Ovary (tissue), 9 donors: ENCODE measurements around the gene ARHGEF40. TPM values are rescaled to one million over a fixed set of nuclear protein-coding genes. Genes with fewer than 3 reads are reported as not detected.
A peak's percentile ranks its signal among the peaks of the same experiment; 100 is the strongest.

Source experiments
- DNase-seq, 5 donors: peaks; one replicate each; pipeline ENCODE4 v3.0.0-alpha.2; 2019 to 2020
- H3K27ac ChIP-seq, 2 donors: fragments of 200-600 bp; one replicate each; pipeline versions ENCODE4 v1.5.1 to v1.8.0; 2019 to 2022
- H3K27me3 ChIP-seq: fragments of 200-600 bp; one replicate; pipeline ENCODE4 v1.8.0; 2022
- H3K36me3 ChIP-seq: fragments of 200-600 bp; sonication (generic); one replicate; pipeline ENCODE4 v1.5.1; 2019
- H3K4me1 ChIP-seq: one replicate; pipeline ENCODE4 v1.8.1; 2013; ENCODE audit warnings: mild to moderate bottlenecking, moderate library complexity; ENCODE audit not compliant: insufficient read depth
- H3K4me3 ChIP-seq: fragments of 200-600 bp; sonication (generic); one replicate; pipeline ENCODE4 v1.5.1; 2017
- H3K9me3 ChIP-seq, 2 donors: fragments of 200-600 bp in 1 of 2; sonication (generic) in 1 of 2; one replicate each; pipeline versions ENCODE4 v1.5.1 to v1.8.1; 2013 to 2019; ENCODE audit warnings: mild to moderate bottlenecking in 1 of 2, moderate library complexity in 1 of 2
- EP300 ChIP-seq: sonication (generic); formaldehyde crosslinking; IDR thresholded peaks from one replicate; pipeline ENCODE4 v1.6.1; 2017; ENCODE audit warnings: antibody characterized with exemption
- POLR2A ChIP-seq: fragments of 450-650 bp; IDR thresholded peaks from one replicate; pipeline ENCODE4 v1.6.1; 2017; ENCODE audit warnings: antibody characterized with exemption, mild to moderate bottlenecking, moderate library complexity
- whole genome bisulfite sequencing, 3 donors: extraction: QIAGEN DNeasy Blood & Tissue Kit in 1 of 3; methylation state at CpG; one replicate each; pipeline versions ENCODE4 v1.1.5 to v1.1.7; 2013 to 2017; 5-methylcytosine and 5-hydroxymethylcytosine counted together
- intact Hi-C, 4 donors: fragments of 100-400 bp; cut with DNase I; formaldehyde crosslinking; loops; one replicate each; pipeline versions ENCODE4 v1.11.0 to v1.15.1; 2022 to 2023
- polyA plus RNA-seq, 2 donors: library from polyadenylated mRNA; stranded (reverse); fragments of 200-250 nt in 1 of 2; fragments of 350-450 nt in 1 of 2; fragmentation: Illumina TruSeq in 1 of 2; extraction: RNeasy Lipid Tissue Mini Kit (QIAGEN cat#74804) in 1 of 2; gene quantifications; one replicate each; pipeline ENCODE4 v1.2.3, GENCODE V29; 2013 to 2014
- total RNA-seq, 7 donors: library from RNA; depleted of rRNA in 2 of 7; stranded (reverse); fragments of >200 nt in 2 of 7; fragmentation: NEBNext Ultra II Directional in 3 of 7; extraction: Animal tissue kit (Norgen Biotek cat#: 25700) in 3 of 7; gene quantifications; one replicate each; pipeline versions ENCODE4 v1.1.0 to v1.2.4, GENCODE V29; 2016 to 2023
- TF ChIP-seq, protein P1 (sequence below), 3 donors: fragments of 450-650 bp in 2 of 3; fragments of 200-600 bp in 1 of 3; IDR thresholded peaks; one replicate each; pipeline versions ENCODE4 v1.5.1 to v1.8.0; 2016 to 2022; ENCODE audit warnings: antibody characterized with exemption in 3 of 3, mild to moderate bottlenecking in 1 of 3
- donor health status: DM: no; HTN: no; CAD: no; lungs with moderate emphysema.
- donor health status: DM: no; HTN: no; CAD: no.
- donor health status: Bipolar disorder and iron deficiency.
- donor health status: DM: yes; HTN: yes; CAD: no.
- donor health status: DM: no; HTN: no; CAD: no.
- donor health status: DM: yes; HTN: yes; CAD: no.

ARHGEF40 gene
- total and polyA plus RNA-seq, 9 donors, result 29.8 to 98.3 (median 52.4) TPM

DNA sequence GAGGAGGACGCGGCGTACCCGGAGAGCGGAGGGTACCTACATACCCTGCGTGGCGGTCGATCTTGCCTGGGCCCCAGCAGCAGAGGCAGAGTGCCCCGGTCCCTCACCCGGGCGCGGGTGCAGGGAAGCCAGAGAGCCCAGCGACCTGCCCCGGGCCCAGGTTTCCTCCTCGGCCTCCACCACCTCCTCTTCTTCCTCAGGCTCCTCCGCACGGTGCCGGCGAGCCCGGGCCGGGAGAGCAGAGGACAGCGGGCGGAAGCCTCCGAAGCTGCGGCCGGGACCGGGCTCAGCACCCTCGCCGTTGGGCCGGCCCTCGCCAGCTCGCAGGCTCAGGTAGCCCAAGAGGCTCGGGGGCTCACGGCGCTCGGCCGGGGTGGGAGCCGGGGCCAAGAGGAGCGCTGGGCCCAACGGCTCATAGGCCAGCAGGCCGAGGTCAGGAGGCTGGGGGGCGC is 21.7 kb downstream of the ARHGEF40 start:
- TF ChIP-seq EP300, result no peak
- TF ChIP-seq, protein P1, sequence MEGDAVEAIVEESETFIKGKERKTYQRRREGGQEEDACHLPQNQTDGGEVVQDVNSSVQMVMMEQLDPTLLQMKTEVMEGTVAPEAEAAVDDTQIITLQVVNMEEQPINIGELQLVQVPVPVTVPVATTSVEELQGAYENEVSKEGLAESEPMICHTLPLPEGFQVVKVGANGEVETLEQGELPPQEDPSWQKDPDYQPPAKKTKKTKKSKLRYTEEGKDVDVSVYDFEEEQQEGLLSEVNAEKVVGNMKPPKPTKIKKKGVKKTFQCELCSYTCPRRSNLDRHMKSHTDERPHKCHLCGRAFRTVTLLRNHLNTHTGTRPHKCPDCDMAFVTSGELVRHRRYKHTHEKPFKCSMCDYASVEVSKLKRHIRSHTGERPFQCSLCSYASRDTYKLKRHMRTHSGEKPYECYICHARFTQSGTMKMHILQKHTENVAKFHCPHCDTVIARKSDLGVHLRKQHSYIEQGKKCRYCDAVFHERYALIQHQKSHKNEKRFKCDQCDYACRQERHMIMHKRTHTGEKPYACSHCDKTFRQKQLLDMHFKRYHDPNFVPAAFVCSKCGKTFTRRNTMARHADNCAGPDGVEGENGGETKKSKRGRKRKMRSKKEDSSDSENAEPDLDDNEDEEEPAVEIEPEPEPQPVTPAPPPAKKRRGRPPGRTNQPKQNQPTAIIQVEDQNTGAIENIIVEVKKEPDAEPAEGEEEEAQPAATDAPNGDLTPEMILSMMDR (IDR thresholded peaks at IDR 0.05), result no peak
- no peak for TF ChIP-seq POLR2A
- Histone ChIP-seq H3K27ac (no peak overlapping the region), H3K9me3 (no peaks in the 10 kb centered on the region), H3K4me1 (no peaks in the 10 kb centered on the region), H3K27me3 (no peaks in the 10 kb centered on the region), H3K4me3 (no peak overlapping the region), H3K36me3 (no peaks in the 10 kb centered on the region)
- no peak for DNase-seq
- WGBS, 3 donors, result 84 to 88% (median 87%) methylated on average over 21 to 42 of the region's 42 CpGs
- intact Hi-C loops, result loop anchor here in 3 of 4 donors (2.0 to 10.0 kb wide), 5 partner anchors 21 to 407 kb away; partner anchors contain the start of genes ANG (in 1 of the 3), ARHGEF40 (in 1 of the 3) and RNASE4 (in 1 of the 3)

DNA sequence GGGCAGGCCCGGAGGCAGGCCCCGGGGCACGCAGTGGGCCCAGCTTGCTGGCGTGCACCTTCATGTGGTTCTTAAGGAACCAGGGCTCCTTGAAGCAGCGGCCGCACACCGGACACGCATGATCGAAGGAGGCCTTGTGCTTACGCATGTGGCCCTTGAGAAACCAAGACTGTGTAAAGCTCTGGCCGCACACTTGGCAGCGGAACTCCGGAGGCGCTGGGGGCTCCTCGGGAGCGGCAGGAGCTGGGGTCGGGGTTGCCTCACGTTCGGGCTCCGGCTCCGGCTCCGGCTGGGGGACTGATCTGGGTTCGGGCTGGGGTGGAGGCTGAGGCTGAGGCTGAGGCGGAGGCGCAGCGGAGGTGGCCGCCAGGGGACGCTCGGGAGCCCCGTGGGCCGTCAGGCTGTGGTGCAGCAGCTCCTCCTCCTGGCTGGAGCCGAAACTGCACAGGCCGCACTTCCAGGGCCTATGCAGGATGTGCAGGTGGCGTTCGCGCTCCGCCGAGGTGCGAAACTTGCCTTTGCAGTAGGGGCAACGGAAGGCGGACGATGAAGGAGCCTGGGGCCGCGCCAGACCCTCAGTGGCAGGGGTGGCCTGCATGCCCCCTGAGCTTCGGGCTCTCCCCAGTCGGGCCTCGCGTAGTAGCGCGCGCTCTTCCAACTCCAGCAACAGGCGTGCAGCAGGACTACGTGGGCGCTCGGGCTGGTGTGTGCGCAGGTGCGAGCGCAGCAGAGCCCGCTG is 22.3 kb downstream of the ARHGEF40 start:
- DNase-seq, result peak; percentile 73 to 92 (median 89)
- TF ChIP-seq, protein P1 (IDR thresholded peaks at IDR 0.05), result peak; percentile 99 to 100 (median 100)
- peak; percentile 53 for TF ChIP-seq POLR2A
- no peak for TF ChIP-seq EP300
- Histone ChIP-seq H3K9me3 (no peaks in the 10 kb centered on the region), H3K4me1 (no peaks in the 10 kb centered on the region), H3K36me3 (no peaks in the 10 kb centered on the region), H3K27me3 (no peaks in the 10 kb centered on the region), H3K27ac (no peak overlapping the region), H3K4me3 (no peak overlapping the region)
- intact Hi-C loops, result loop anchor here in 3 of 4 donors (2.0 to 10.0 kb wide), 4 partner anchors 22 to 408 kb away; partner anchors contain the start of genes ANG (in 1 of the 3), ARHGEF40 (in 1 of the 3) and RNASE4 (in 1 of the 3)
- 39 to 50% (median 40%) methylated on average over 39 to 59 of the region's 59 CpGs for WGBS, 3 donors

DNA sequence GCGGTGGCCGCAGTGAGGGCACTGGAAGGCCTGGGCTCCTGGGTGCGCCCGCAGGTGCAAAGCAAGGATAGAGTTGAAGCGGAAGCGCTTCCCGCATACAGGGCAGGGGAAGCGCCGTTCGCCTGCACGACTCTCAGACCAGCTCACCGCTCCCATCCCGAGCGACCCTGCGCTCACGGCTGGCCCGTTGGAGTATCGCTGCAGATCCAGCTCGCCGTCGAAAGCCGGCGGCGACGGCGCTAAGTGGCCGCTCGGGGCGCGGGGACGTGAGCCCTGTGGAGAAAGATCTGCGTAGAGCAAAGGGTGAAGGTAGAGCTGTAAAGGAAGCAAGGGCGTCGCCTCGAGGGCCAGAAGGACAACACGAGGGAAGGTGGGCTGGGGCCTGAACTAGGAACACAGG is 22.9 kb downstream of the ARHGEF40 start:
- intact Hi-C loops, result loop anchor here in 3 of 4 donors (2.0 to 10.0 kb wide), 4 partner anchors 22 to 408 kb away; partner anchors contain the start of genes ANG (in 1 of the 3), ARHGEF40 (in 1 of the 3) and RNASE4 (in 1 of the 3)
- H3K9me3 ChIP-seq, result no peaks in the 10 kb centered on the region
- no peaks in the 10 kb centered on the region for H3K4me1 ChIP-seq
- WGBS, 3 donors, result 72 to 78% (median 78%) methylated on average over 36 of the region's 36 CpGs
- H3K27ac ChIP-seq, result no peak overlapping the region
- no peak overlapping the region for H3K4me3 ChIP-seq
- no peaks in the 10 kb centered on the region for H3K36me3 ChIP-seq
- DNase-seq, result peak in 1 of 5 donors; percentile 37
- H3K27me3 ChIP-seq, result no peaks in the 10 kb centered on the region
- no peak for TF ChIP-seq POLR2A
- TF ChIP-seq, protein P1 (IDR thresholded peaks at IDR 0.05), result no peak
- TF ChIP-seq EP300, result no peak

DNA sequence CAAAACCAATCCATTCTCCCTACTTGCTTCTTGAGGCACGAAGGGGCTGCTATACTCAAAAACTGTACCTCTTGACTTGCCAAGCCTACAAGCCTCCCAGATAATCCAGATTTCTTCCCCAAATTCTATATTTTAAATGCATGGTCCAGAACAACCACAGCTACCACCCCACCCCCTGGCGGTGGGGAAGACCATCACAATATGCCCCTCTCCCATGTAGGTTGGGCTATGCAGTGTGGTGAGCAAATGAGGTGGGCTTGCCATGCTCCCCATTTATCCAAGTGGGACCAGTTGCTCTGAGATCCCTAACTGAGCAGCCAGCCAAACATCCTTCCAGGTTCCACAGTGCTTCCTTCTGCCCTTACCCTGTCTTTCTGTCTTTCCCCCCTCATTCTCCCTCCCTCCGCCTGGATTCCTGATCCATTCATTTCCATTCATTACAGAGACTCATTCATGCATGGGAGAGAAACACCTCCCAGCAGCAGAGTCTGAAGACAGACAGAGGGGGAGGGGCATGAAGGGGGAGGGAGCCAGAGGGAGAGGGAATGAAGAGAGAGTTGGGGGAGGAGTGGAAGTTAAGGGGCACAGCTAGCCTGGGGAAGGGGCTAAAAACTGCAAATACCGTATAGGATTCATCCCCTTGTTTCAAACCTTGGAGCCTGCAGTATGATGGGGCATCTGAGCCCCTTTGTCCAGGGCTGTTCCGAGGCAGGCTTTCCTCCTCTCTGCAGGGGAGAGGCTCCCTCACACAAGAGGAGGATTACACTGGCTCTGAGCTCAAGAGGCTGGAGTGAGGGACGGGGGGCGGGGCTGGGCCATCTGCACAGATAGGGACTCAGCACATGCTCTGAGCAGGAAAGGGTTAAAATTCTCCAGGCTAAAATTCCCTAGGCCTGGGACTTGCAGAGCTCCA is 23.9 kb downstream of the ARHGEF40 start:
- Histone ChIP-seq H3K4me1 (no peaks in the 10 kb centered on the region), H3K27ac (no peak overlapping the region), H3K27me3 (no peaks in the 10 kb centered on the region), H3K36me3 (no peaks in the 10 kb centered on the region), H3K9me3 (no peaks in the 10 kb centered on the region), H3K4me3 (no peak overlapping the region)
- WGBS, 3 donors, result 29 to 39% (median 30%) methylated on average over 7 of the region's 7 CpGs
- DNase-seq, result peak in 1 of 5 donors; percentile 27
- intact Hi-C loops, result loop anchor here in 3 of 4 donors (2.0 to 10.0 kb wide), 4 partner anchors 23 to 409 kb away; partner anchors contain the start of genes ANG (in 1 of the 3), ARHGEF40 (in 1 of the 3) and RNASE4 (in 1 of the 3)
- TF ChIP-seq EP300 (no peak), POLR2A (no peak)
- TF ChIP-seq, protein P1 (IDR thresholded peaks at IDR 0.05), result no peak
